GM12891 (cell line): ENCODE results near the gene FBXW11.

Source experiments
- PAX5 ChIP-seq: IDR thresholded peaks from 2 replicates; pipeline ENCODE4 v1.6.1; 2011; ENCODE audit warnings: low read length, moderate library complexity, mild to moderate bottlenecking; ENCODE audit not compliant: insufficient read depth, severe bottlenecking
- POLR2AphosphoS5 ChIP-seq: IDR thresholded peaks from 2 replicates; pipeline ENCODE4 v1.6.1; 2011; ENCODE audit warnings: low read depth, low read length, control low read depth
- SPI1 ChIP-seq: IDR thresholded peaks from 2 replicates; pipeline ENCODE4 v1.6.1; 2011; ENCODE audit warnings: low read depth, low read length, control low read depth
- TAF1 ChIP-seq: IDR thresholded peaks from 2 replicates; pipeline ENCODE4 v1.6.1; 2011; ENCODE audit warnings: low read depth, low read length, control low read depth

- TF ChIP-seq PAX5 = no peak
- TF ChIP-seq POLR2AphosphoS5 = no peak
- no peak for TF ChIP-seq TAF1
- no peak for TF ChIP-seq SPI1
Observed at GRCh38 chr5:171906066-171906570, 100.3 kb downstream of the FBXW11 start.
